ENCODE results near the gene MUS81.

GRCh38 chr11:65814131-65814985 lies 45.9 kb upstream of the MUS81 start:
- TF ChIP-seq EP300 (IDR thresholded peaks at IDR 0.05) (no peak), POLR2A (IDR thresholded peaks at IDR 0.05) (no peak), CTCF (IDR thresholded peaks at IDR 0.05) (no peak)

Measured in tibial nerve (tissue), 4 donors.